Activated CD4-positive, alpha-beta memory T cell treated with anti-CD3 and anti-CD28 coated beads for 36 hours (primary cell): ENCODE measurements around the gene FAM181A. TPM values are rescaled to one million over a fixed set of nuclear protein-coding genes. Genes with fewer than 3 reads are reported as not detected.
A peak's percentile ranks its signal among the peaks of the same experiment; 100 is the strongest.

Experiments
- CTCF ChIA-PET: fragments of 350-600 bp; sonication (Branson Sonifier 250); formaldehyde crosslinking; loops from one replicate; lab custom pipeline; 2021; ENCODE audit warnings: antibody characterized with exemption, inconsistent platforms; lab: Charles Lee
- POLR2A ChIA-PET: fragments of 350-600 bp; sonication (Branson Sonifier 250); formaldehyde crosslinking; loops from one replicate; lab custom pipeline; 2021; ENCODE audit warnings: antibody characterized with exemption; lab: Charles Lee
- DNase-seq: peaks from one replicate; pipeline ENCODE4 v3.0.0-alpha.2; 2020
- H3K27ac Mint-ChIP-seq: one replicate; pipeline ENCODE4 v1.8.0; 2021; ENCODE audit warnings: mixed read lengths
- H3K27me3 Mint-ChIP-seq: one replicate; pipeline ENCODE4 v1.8.0; 2021; ENCODE audit warnings: mixed read lengths
- H3K36me3 Mint-ChIP-seq: one replicate; pipeline ENCODE4 v1.8.0; 2021; ENCODE audit warnings: mixed read lengths
- H3K4me1 Mint-ChIP-seq: one replicate; pipeline ENCODE4 v1.8.0; 2021; ENCODE audit warnings: low read depth, mixed read lengths
- H3K4me3 Mint-ChIP-seq: one replicate; pipeline ENCODE4 v1.8.0; 2021; ENCODE audit warnings: mild to moderate bottlenecking, mixed read lengths
- H3K9me3 Mint-ChIP-seq: one replicate; pipeline ENCODE4 v1.8.0; 2021; ENCODE audit warnings: mixed read lengths
- intact Hi-C: fragments of 100-400 bp; cut with micrococcal nuclease; formaldehyde crosslinking; loops from one replicate; pipeline ENCODE4 v1.15.1; 2023
- microRNA-seq: library from miRNA; unstranded; fragments of <30 nt; microRNA quantifications from one replicate; pipeline ENCODE4 v1.2.0, GENCODE V29; 2022; ENCODE audit warnings: borderline number of aligned reads, borderline microRNAs expressed, borderline replicate concordance
- total RNA-seq, 2 experiments: library from RNA; stranded (reverse); gene quantifications; one replicate each; pipeline ENCODE4 v1.2.3, GENCODE V29; 2021

Gene FAM181A
- total RNA-seq, 2 experiments from 2014 or later: not detected

GRCh38 chr14:93975791-93976476 is 48.8 kb downstream of the FAM181A start:
- Mint-ChIP-seq H3K4me3 (peak overlapping the region; percentile 75), H3K27me3 (no peaks in the 10 kb centered on the region), H3K27ac (peak overlapping the region; percentile 98), H3K9me3 (peaks cover 7% of the 10 kb centered on the region), H3K36me3 (peaks cover 32% of the 10 kb centered on the region), H3K4me1 (peaks cover 97% of the 10 kb centered on the region)
- POLR2A ChIA-PET: interaction anchor here (1.0 to 10.3 kb wide), 5 partner anchors 10 to 36 kb away, joined by 3 to 447 read pairs (median 6); partner anchors contain the start of gene CCDC197
- peak; percentile 70 for DNase-seq
- CTCF ChIA-PET: interaction anchor here (1.1 to 19.1 kb wide), 5 partner anchors 15 to 161 kb away, joined by 4 to 425 read pairs (median 16); no protein-coding TSS in a partner anchor
- intact Hi-C loops: loop anchor here (1.0 to 5.0 kb wide), 3 partner anchors 13 to 416 kb away; no protein-coding TSS in a partner anchor

- Mint-ChIP-seq H3K27ac (peak within 1 kb of the TSS; percentile 98), H3K4me3 (peak within 1 kb of the TSS; percentile 75), H3K27me3 (no peaks in the 10 kb centered on the region), H3K9me3 (peaks cover 7% of the 10 kb centered on the region), H3K36me3 (peaks cover 34% of the 10 kb centered on the region), H3K4me1 (peaks cover 93% of the 10 kb centered on the region)
- POLR2A ChIA-PET: interaction anchor here (1.2 to 10.3 kb wide), 5 partner anchors 10 to 37 kb away, joined by 3 to 447 read pairs (median 6); partner anchors contain the start of gene CCDC197
- intact Hi-C loops: loop anchor here (1.0 to 5.0 kb wide), 3 partner anchors 13 to 416 kb away; no protein-coding TSS in a partner anchor
- DNase-seq: peak; percentile 71
- CTCF ChIA-PET: interaction anchor here (1.1 to 19.1 kb wide), 5 partner anchors 15 to 160 kb away, joined by 4 to 425 read pairs (median 16); no protein-coding TSS in a partner anchor
Observed at GRCh38 chr14:93976477-93977057, 49.4 kb downstream of the FAM181A start, which contains the start of gene ASB2. ASB2 (minus strand) TSS chr14:93976570; CDS start chr14:93964539, 12,031 bp downstream.

GRCh38 chr14:93977171-93977570 is 50.0 kb downstream of the FAM181A start:
- Mint-ChIP-seq H3K4me1 (peaks cover 93% of the 10 kb centered on the region), H3K4me3 (peak overlapping the region; percentile 75)

GRCh38 chr14:93977790-93978581 is 50.8 kb downstream of the FAM181A start:
- H3K9me3 Mint-ChIP-seq: peaks cover 7% of the 10 kb centered on the region
- CTCF ChIA-PET: interaction anchor here (0.7 to 19.1 kb wide), 12 partner anchors 15 to 58 kb away, joined by 3 to 425 read pairs (median 4); partner anchors contain the start of gene CCDC197
- H3K27ac Mint-ChIP-seq: peak overlapping the region; percentile 98
- H3K4me3 Mint-ChIP-seq: peak overlapping the region; percentile 75
- intact Hi-C loops: loop anchor here (5.0 kb wide), 1 partner anchor 414 kb away; no protein-coding TSS in a partner anchor
- POLR2A ChIA-PET: interaction anchor here (0.6 to 10.3 kb wide), 14 partner anchors 8 to 367 kb away, joined by 3 to 447 read pairs (median 4); partner anchors contain the start of genes CCDC197, DDX24 and IFI27L1
- H3K36me3 Mint-ChIP-seq: peaks cover 33% of the 10 kb centered on the region
- no peaks in the 10 kb centered on the region for H3K27me3 Mint-ChIP-seq
- H3K4me1 Mint-ChIP-seq: peaks cover 86% of the 10 kb centered on the region
- peak; percentile 85 for DNase-seq

More at GRCh38 chr14:93977171-93977570, 50.0 kb downstream of the FAM181A start:
- no peak for DNase-seq
- CTCF ChIA-PET: interaction anchor here (1.8 to 19.1 kb wide), 5 partner anchors 14 to 37 kb away, joined by 4 to 425 read pairs (median 16); no protein-coding TSS in a partner anchor
- POLR2A ChIA-PET: interaction anchor here (1.2 to 10.3 kb wide), 5 partner anchors 9 to 37 kb away, joined by 3 to 447 read pairs (median 6); partner anchors contain the start of gene CCDC197
- Mint-ChIP-seq H3K9me3 (peaks cover 7% of the 10 kb centered on the region), H3K27ac (peak overlapping the region; percentile 98), H3K27me3 (no peaks in the 10 kb centered on the region), H3K36me3 (peaks cover 34% of the 10 kb centered on the region)
- intact Hi-C loops: loop anchor here (5.0 kb wide), 1 partner anchor 415 kb away; no protein-coding TSS in a partner anchor

- intact Hi-C loops: loop anchor here (5.0 kb wide), 1 partner anchor 414 kb away; no protein-coding TSS in a partner anchor
- H3K27ac Mint-ChIP-seq: peak overlapping the region; percentile 98
- H3K36me3 Mint-ChIP-seq: peaks cover 30% of the 10 kb centered on the region
- ChIA-PET POLR2A (interaction anchor here (0.6 to 10.3 kb wide), 13 partner anchors 8 to 366 kb away, joined by 3 to 447 read pairs (median 3); partner anchors contain the start of genes CCDC197, DDX24 and IFI27L1), CTCF (interaction anchor here (0.7 to 19.1 kb wide), 12 partner anchors 8 to 57 kb away, joined by 3 to 425 read pairs (median 4); partner anchors contain the start of gene CCDC197)
- peaks cover 78% of the 10 kb centered on the region for H3K4me1 Mint-ChIP-seq
- peaks cover 7% of the 10 kb centered on the region for H3K9me3 Mint-ChIP-seq
- DNase-seq: no peak
- H3K27me3 Mint-ChIP-seq: no peaks in the 10 kb centered on the region
- H3K4me3 Mint-ChIP-seq: peak overlapping the region; percentile 75
Observed at GRCh38 chr14:93978735-93979134, 51.6 kb downstream of the FAM181A start.

Small RNA genes within 50 kb of the gene (microRNA-seq; reads per million reads assigned to microRNA genes)
- gene MIR4506: not detected

Other genes starting within 250 kb of the FAM181A start
- gene PRIMA1, start 138.9 kb upstream of the FAM181A start, total RNA-seq: not detected
- gene ASB2, start 49.2 kb downstream of the FAM181A start, total RNA-seq: 10 to 100 TPM; 40.6 to 44.6 TPM
- gene CCDC197, start 70.0 kb downstream of the FAM181A start, total RNA-seq: under 1 TPM; 0.44 to 0.69 TPM
- 1 to 10 TPM; 2.0 to 2.9 TPM for gene OTUB2, start 99.0 kb downstream of the FAM181A start, total RNA-seq
- gene DDX24, start 153.9 kb downstream of the FAM181A start, total RNA-seq: 100 to 1,000 TPM; 241 to 252 TPM
- 10 to 100 TPM; 35.3 to 42.7 TPM for gene IFI27L1, start 154.0 kb downstream of the FAM181A start, total RNA-seq
- 1 to 10 TPM; 2.3 to 3.1 TPM for gene IFI27, start 183.4 kb downstream of the FAM181A start, total RNA-seq
- 10 to 100 TPM; 69.3 to 74.4 TPM for gene IFI27L2, start 202.3 kb downstream of the FAM181A start, total RNA-seq
- 10 to 100 TPM; 17.0 to 19.2 TPM for gene PPP4R4, start 247.0 kb downstream of the FAM181A start, total RNA-seq